Breast epithelium (tissue), 4 donors: ENCODE data around the gene COQ8B. TPM values are rescaled to one million over a fixed set of nuclear protein-coding genes. Genes with fewer than 3 reads are reported as not detected.
A peak's percentile ranks its signal among the peaks of the same experiment; 100 is the strongest.

Source experiments
- DNase-seq, 2 donors: peaks; one replicate each; pipeline ENCODE4 v3.0.0-alpha.2; 2019; ENCODE audit warnings: low spot score in 2 of 2
- H3K27ac ChIP-seq, 2 donors: fragments of 200-600 bp; sonication (generic) in 1 of 2; one replicate each; pipeline ENCODE4 v1.5.1; 2016 to 2019; ENCODE audit warnings: mild to moderate bottlenecking in 1 of 2
- H3K27me3 ChIP-seq, 2 donors: fragments of 200-600 bp; sonication (generic) in 1 of 2; one replicate each; pipeline versions ENCODE4 v1.5.1 to v1.6.0; 2017 to 2019; ENCODE audit warnings: control low read depth in 1 of 2, mild to moderate bottlenecking in 1 of 2
- H3K36me3 ChIP-seq: fragments of 200-600 bp; one replicate; pipeline ENCODE4 v1.5.1; 2019
- H3K4me1 ChIP-seq, 2 donors: fragments of 200-600 bp; sonication (generic); one replicate each; pipeline ENCODE4 v1.5.1; 2016 to 2019; ENCODE audit warnings: control low read depth in 1 of 2
- H3K4me3 ChIP-seq, 3 donors: fragments of 200-600 bp; sonication (generic); 1 replicate in 2 of 3; 2 replicates in 1 of 3; pipeline ENCODE4 v1.5.1; 2016 to 2019; ENCODE audit warnings: mild to moderate bottlenecking in 3 of 3, moderate library complexity in 2 of 3
- H3K9me3 ChIP-seq, 2 donors: fragments of 200-600 bp; sonication (generic) in 1 of 2; one replicate each; pipeline ENCODE4 v1.5.1; 2016 to 2019; ENCODE audit warnings: control low read depth in 1 of 2
- POLR2A ChIP-seq: fragments of 450-650 bp; IDR thresholded peaks from one replicate; pipeline ENCODE4 v1.6.1; 2016; ENCODE audit warnings: antibody characterized with exemption, mild to moderate bottlenecking, moderate library complexity
- POLR2AphosphoS5 ChIP-seq, 3 donors: sonication (generic); formaldehyde crosslinking; IDR thresholded peaks; one replicate each; pipeline ENCODE4 v1.6.1; 2017; ENCODE audit warnings: antibody characterized with exemption in 3 of 3
- intact Hi-C: fragments of 100-400 bp; cut with DNase I; formaldehyde crosslinking; loops from one replicate; pipeline ENCODE4 v1.15.1; 2023; ENCODE audit warnings: low total_unique reads
- total RNA-seq, 3 donors: library from RNA; depleted of rRNA; stranded (reverse); fragments of >200 nt; gene quantifications; one replicate each; pipeline ENCODE4 v1.1.0, GENCODE V29; 2016
- TF ChIP-seq, protein P1 (sequence below), 3 donors: fragments of 450-650 bp; IDR thresholded peaks; one replicate each; pipeline ENCODE4 v1.5.1; 2016 to 2017; ENCODE audit warnings: antibody characterized with exemption in 3 of 3, mild to moderate bottlenecking in 3 of 3, moderate library complexity in 3 of 3

The COQ8B gene
- total RNA-seq, 3 donors from 2014 or later = 28.2 to 50.8 (median 45.7) TPM

DNA sequence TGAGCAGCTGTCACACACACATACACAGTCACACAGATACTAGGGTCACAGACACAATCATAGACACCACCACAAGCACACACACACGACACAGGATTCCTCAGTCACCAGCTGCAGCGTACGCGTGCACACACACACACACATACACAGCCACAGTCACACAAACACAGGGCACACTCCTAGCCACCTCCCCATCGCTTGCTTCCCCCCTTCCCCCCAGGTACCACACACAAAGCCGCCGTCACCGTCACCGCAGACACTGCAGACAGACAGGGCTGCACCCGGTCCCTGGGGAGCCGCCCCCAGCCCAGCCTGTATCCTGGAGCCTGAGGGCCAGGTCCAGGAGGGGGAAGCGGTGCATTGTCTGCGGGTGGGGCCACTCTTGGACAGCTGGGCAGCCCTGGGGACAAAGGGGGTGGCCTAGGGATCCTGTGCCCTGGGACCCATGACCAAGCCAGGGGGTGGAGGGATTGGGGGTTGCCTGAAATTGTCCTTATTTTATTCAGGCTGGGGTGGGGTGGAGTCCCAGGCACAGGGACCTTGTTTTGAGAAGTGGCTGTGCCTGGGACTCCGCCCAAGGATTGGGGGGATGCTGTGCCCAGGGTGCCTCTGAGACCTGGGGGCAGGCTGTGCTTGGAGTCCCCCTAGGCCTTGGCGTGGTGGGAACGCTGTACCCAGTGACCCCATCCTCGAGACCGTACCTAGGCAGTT lies 27.2 kb downstream of the COQ8B start:
- Histone ChIP-seq H3K27me3 (no peaks in the 10 kb centered on the region), H3K4me1 (peaks cover 5 to 6% of the 10 kb centered on the region in 2 donors), H3K9me3 (no peaks in the 10 kb centered on the region), H3K36me3 (no peaks in the 10 kb centered on the region), H3K4me3 (peak overlapping the region; percentile 71 to 94 (median 81)), H3K27ac (peak overlapping the region; percentile 87 to 91)
- TF ChIP-seq POLR2AphosphoS5 (IDR thresholded peaks at IDR 0.05) (peak in 1 of 3 donors; percentile 9), POLR2A (no peak)
- DNase-seq = no peak
- intact Hi-C loops = no loop called here

DNA sequence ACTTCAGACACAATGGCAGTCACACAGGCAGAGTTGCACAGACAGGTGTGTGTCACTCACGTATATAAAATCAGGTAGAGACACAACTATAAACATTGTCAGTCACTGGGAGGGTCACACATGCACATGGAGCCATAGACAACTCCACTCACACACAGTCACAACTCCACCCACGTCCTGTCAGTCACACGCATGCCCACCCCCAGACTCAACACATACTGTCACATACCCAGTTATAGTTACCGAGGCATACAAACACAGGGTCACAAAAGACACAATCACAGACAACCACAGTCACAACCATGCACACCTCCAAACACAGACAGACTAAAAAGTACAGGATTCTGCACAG lies 27.7 kb downstream of the COQ8B start:
- intact Hi-C loops = no loop called here
- Histone ChIP-seq H3K9me3 (no peaks in the 10 kb centered on the region), H3K27ac (peak overlapping the region in 1 of 2 donors; percentile 91), H3K4me3 (peak overlapping the region; percentile 71 to 94 (median 81)), H3K27me3 (no peaks in the 10 kb centered on the region), H3K36me3 (no peaks in the 10 kb centered on the region), H3K4me1 (peaks cover 5 to 6% of the 10 kb centered on the region in 2 donors)
- DNase-seq = no peak
- no peak for TF ChIP-seq POLR2A
- TF ChIP-seq, protein P1, sequence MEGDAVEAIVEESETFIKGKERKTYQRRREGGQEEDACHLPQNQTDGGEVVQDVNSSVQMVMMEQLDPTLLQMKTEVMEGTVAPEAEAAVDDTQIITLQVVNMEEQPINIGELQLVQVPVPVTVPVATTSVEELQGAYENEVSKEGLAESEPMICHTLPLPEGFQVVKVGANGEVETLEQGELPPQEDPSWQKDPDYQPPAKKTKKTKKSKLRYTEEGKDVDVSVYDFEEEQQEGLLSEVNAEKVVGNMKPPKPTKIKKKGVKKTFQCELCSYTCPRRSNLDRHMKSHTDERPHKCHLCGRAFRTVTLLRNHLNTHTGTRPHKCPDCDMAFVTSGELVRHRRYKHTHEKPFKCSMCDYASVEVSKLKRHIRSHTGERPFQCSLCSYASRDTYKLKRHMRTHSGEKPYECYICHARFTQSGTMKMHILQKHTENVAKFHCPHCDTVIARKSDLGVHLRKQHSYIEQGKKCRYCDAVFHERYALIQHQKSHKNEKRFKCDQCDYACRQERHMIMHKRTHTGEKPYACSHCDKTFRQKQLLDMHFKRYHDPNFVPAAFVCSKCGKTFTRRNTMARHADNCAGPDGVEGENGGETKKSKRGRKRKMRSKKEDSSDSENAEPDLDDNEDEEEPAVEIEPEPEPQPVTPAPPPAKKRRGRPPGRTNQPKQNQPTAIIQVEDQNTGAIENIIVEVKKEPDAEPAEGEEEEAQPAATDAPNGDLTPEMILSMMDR (IDR thresholded peaks at IDR 0.05) = no peak

DNA sequence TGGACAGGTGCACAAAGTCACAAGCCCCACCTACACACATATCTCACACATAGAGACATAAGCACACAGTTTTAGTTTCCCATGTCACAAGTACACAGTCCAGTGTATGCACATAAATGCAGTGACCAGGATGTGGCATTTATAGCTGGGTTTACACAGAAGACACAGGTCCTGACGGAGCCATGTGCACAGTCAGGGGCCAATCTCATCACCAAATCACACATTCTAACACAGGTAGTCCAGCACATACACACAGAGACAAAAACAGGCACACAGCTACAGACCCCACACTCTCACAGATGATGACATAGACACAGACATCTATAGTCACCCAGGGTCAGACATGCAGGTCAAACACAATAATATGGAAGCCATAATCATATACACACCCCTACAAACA lies 28.4 kb downstream of the COQ8B start:
- intact Hi-C loops = no loop called here
- H3K27ac ChIP-seq = peak overlapping the region in 1 of 2 donors; percentile 45
- no peak for DNase-seq
- H3K36me3 ChIP-seq = no peaks in the 10 kb centered on the region
- peak overlapping the region; percentile 71 to 94 (median 81) for H3K4me3 ChIP-seq
- TF ChIP-seq POLR2A (no peak), POLR2AphosphoS5 (IDR thresholded peaks at IDR 0.05) (no peak)
- TF ChIP-seq, protein P1 (IDR thresholded peaks at IDR 0.05) = no peak
- no peaks in the 10 kb centered on the region for H3K27me3 ChIP-seq
- peaks cover 5 to 6% of the 10 kb centered on the region in 2 donors for H3K4me1 ChIP-seq
- no peaks in the 10 kb centered on the region for H3K9me3 ChIP-seq

DNA sequence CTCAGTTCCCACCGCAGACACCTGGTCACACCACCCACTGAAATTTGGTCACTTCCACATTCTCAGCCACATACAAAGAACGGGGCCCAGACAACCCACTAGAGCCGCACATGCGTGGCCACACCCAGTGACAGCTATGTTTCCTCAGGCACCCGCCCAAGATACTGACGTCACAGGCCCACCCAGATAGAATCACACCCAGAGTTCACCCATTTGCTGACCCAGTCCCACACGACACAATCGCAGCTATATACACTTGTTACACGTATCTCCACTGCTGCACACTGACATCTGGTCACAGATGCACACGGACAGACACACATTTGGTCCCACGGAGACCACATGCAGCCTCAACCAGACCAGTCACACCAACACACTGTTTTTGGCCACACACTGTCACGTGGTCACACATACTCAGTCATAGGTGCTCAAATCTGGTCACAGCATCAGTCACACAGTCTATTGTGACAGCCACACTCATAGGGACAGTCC lies 29.1 kb downstream of the COQ8B start:
- no peaks in the 10 kb centered on the region for H3K36me3 ChIP-seq
- no peak for DNase-seq
- intact Hi-C loops = no loop called here
- H3K9me3 ChIP-seq = no peaks in the 10 kb centered on the region
- peaks cover 5 to 6% of the 10 kb centered on the region in 2 donors for H3K4me1 ChIP-seq
- no peaks in the 10 kb centered on the region for H3K27me3 ChIP-seq
- H3K27ac ChIP-seq = peak overlapping the region in 1 of 2 donors; percentile 45
- TF ChIP-seq, protein P1 (IDR thresholded peaks at IDR 0.05) = no peak
- no peak for TF ChIP-seq POLR2AphosphoS5 (IDR thresholded peaks at IDR 0.05)
- no peak for TF ChIP-seq POLR2A
- H3K4me3 ChIP-seq = peak overlapping the region; percentile 2 to 94 (median 71)

DNA sequence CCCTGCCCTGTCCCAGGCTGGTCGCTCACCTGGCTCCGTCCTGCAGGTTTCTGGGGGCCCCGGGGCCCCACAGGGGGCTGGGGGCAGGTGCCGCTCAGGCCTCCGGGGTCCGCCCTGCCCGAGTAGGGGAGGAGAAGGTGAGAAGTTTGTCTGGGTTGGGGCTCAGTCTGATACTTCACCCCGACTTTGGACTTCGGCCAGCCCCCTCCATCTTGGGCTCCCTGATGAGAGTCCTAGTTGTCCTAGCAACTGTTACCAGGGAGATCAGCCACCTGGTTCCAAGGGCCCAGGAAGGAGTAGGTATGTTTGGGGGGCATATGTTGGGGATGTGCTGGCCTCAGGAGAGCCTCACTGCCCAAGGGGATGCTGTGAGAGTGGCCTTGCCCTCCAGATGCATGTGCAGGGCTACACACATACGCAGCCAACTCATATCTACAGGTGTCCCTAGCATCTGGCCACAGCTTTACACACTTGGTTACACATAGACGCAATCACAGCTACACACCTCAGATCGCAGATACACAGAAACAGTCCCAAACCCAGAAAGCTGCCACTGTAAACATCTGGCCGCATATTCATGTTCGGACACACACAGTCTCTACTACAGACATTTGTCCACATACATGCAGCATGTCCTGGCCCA lies 29.7 kb downstream of the COQ8B start:
- peaks cover 5 to 6% of the 10 kb centered on the region in 2 donors for H3K4me1 ChIP-seq
- TF ChIP-seq, protein P1 (IDR thresholded peaks at IDR 0.05) = no peak
- TF ChIP-seq POLR2AphosphoS5 (IDR thresholded peaks at IDR 0.05) = no peak
- no peak for TF ChIP-seq POLR2A
- no peak for DNase-seq
- H3K27ac ChIP-seq = peak overlapping the region in 1 of 2 donors; percentile 45
- intact Hi-C loops = no loop called here
- peak overlapping the region in 1 of 3 donors; percentile 94 for H3K4me3 ChIP-seq
- no peaks in the 10 kb centered on the region for H3K9me3 ChIP-seq
- H3K27me3 ChIP-seq = no peaks in the 10 kb centered on the region
- no peaks in the 10 kb centered on the region for H3K36me3 ChIP-seq
